AG10803 (cell line): ENCODE measurements around the gene ACAP1.

Experiments
- DNase-seq: peaks from one replicate; pipeline ENCODE4 v3.0.0; 2010; ENCODE audit warnings: low read depth
- H3K4me3 ChIP-seq: 2 replicates; pipeline ENCODE4 v1.5.1; 2011; ENCODE audit warnings: mild to moderate bottlenecking, low read length, control low read depth
- TF ChIP-seq, protein P1 (sequence below): conservative IDR thresholded peaks from 2 replicates; pipeline ENCODE4 v1.5.1; 2011; ENCODE audit warnings: mild to moderate bottlenecking, low read length, control low read depth, inconsistent platforms

Gene ACAP1

DNA sequence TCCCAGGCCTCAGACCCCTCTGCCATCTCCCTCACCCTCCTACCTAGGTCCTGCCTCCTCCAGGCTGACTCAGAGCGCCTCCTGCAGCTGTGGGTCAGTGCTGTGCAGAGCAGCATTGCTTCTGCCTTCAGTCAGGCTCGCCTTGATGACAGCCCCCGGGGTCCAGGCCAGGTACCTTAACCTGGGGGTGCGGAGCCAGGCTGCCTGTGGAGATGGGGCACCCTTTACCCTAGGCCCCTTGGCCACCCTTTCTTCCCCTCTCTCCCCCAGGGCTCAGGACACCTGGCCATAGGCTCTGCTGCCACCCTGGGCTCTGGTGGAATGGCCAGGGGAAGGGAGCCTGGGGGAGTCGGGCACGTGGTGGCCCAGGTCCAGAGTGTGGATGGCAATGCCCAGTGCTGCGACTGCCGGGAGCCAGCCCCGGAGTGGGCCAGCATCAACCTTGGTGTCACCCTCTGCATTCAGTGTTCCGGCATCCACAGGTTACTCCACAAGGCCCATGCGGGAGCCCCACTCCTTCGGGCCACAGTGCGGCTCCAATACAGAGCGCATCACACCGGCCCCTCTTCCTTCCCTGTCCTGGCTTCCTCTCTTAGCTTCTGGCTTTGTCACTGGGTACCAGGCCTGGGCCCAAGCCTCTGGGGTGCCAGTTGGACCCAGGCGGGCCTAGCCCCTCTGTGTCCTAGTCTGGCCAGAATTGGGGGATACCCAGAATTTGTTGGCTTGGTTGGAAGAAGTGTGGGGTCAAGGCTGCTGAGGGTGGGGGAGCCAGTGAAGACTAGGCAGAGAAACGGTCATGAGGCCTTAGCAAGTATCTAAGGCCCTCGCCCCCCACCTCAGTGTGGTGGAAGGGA, 10.7 kb downstream of the ACAP1 start:
- DNase-seq = no peak
- TF ChIP-seq, protein P1, sequence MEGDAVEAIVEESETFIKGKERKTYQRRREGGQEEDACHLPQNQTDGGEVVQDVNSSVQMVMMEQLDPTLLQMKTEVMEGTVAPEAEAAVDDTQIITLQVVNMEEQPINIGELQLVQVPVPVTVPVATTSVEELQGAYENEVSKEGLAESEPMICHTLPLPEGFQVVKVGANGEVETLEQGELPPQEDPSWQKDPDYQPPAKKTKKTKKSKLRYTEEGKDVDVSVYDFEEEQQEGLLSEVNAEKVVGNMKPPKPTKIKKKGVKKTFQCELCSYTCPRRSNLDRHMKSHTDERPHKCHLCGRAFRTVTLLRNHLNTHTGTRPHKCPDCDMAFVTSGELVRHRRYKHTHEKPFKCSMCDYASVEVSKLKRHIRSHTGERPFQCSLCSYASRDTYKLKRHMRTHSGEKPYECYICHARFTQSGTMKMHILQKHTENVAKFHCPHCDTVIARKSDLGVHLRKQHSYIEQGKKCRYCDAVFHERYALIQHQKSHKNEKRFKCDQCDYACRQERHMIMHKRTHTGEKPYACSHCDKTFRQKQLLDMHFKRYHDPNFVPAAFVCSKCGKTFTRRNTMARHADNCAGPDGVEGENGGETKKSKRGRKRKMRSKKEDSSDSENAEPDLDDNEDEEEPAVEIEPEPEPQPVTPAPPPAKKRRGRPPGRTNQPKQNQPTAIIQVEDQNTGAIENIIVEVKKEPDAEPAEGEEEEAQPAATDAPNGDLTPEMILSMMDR = no peak
- H3K4me3 ChIP-seq = no peak overlapping the region

DNA sequence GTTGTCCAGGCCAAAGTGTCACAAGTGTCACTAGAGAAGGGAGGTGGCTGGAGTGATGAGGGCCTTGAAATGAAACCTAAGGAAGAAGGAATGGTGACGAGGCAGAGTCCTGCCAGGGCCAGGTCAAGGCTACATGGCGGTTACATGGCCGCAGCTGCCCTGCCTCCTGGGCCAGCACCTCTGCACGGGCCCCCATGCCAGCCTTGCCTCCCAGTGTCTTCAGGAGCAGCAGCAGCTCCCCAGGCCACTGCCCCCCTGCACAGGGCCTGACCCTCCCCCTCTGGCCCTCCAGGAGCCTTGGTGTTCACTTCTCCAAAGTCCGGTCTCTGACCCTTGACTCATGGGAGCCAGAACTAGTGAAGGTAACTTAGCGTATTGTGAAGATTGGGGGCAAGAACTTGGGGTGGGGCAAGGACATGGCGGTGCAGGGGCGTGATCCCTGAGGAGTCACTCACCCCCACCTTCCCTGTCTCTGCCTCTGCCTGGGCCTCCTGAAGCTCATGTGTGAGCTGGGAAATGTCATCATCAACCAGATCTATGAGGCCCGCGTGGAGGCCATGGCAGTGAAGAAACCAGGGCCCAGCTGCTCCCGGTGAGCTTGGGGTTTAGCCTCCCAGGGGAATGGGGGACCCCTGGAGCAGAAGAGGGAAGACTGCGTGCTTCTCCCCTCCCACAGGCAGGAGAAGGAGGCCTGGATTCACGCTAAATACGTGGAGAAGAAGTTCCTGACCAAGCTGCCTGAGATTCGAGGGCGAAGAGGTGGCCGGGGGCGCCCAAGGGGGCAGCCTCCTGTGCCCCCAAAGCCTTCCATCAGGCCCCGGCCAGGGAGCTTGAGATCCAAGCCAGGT, 11.5 kb downstream of the ACAP1 start:
- DNase-seq = peak; percentile 31
- H3K4me3 ChIP-seq = no peak overlapping the region
- TF ChIP-seq, protein P1 = no peak

DNA sequence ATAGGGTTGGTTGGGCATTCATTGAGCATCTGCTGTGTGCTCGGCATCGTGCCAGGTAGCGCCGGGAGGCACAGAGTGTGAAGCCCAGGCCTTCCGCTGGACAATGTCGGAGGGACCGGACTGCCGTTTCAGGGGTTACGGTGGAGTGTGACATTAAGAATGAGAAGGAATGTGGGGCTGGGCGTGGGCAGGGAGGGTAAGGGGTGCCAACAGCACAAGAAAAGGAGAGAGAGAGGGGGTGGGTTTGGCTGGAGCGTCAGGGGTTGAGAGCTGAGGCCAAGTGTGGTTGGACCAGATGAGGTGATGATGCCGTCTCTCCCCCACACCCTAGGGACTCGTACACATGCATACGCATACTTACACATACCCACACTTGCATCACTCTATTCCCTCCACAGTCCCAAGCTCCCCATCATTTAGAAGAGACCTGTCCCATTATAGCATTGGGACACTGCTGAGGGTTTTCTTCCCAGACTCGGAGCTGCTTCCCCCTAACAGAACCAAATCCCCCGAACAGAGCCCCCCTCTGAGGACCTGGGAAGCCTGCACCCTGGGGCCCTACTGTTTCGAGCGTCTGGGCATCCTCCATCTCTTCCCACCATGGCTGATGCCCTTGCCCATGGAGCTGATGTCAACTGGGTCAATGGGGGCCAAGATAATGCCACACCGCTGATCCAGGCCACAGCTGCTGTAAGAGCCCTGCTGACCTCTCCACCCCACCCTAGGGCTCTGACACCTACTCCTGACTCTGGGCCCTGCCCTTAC, 12.3 kb downstream of the ACAP1 start:
- TF ChIP-seq, protein P1 = no peak
- peak overlapping the region; percentile 15; the same call in 1 of the 2 replicates for H3K4me3 ChIP-seq
- peak; percentile 82 for DNase-seq

DNA sequence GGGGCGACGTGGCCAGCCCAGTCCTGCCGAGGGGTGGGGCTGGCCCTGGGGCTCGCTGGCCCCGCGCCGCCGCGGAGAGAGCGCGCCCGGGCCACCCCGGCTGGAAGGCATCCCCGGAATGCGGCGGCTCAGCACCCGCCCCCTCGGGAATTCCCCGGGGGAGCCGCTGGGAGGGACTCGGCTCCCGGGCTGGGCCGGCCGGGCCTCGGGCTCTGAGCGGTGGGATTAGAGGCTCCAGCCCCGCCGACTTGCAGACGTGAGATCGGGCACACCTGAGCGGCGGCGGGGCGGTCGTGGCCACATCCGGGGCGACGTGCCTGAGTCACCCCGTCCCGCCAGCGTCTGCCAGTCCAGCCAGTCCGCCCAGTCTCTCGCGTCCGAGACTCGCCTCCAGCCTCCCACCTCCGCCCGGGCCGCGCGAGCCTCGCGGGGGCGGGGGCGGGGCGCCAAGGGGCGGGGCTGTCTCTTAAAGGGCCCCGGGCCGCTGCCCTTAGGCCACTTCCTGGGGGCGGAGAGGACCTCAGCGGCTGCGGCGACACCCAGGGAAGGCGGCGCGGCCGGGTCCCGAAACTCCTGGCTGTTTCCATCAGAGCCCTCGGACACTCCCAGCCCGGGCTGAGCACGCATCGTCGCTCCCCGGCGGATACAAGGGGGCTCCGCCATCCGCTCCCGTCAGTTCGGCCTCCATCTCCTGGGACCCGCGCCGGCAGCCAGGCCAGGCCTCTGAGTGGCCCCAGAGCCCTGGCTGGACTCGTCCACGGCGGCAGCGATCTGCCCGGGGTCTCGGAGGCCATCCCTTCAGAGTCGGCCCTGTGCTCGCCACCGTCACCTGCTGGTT, 15.6 kb downstream of the ACAP1 start, which contains the start of gene KCTD11:
Gene KCTD11 (plus strand): TSS at position 498 of the 838 bp plus-strand sequence.
- peak within 1 kb of the TSS; percentile 97 for H3K4me3 ChIP-seq
- TF ChIP-seq, protein P1 = no peak; the same call in 1 of the 2 replicates
- peak; percentile 92 for DNase-seq

DNA sequence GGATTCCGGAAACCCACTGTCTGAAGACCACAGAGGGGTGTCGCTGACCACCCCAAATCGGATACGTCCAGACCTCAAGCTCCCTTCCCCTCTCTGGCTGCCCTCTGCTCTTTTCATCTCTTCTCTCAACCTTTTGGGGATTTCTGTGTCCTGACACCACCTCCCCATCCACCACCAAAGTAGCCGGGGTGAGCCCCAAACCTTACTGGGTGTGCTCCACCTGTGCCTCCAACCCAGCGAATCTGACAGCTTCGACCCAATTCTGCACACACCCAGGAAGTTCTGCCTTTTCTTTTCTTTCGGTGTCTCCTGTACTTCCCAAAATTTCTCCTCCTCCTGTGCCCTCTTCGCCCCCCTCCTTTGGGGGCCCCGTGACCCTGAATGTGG, 16.2 kb downstream of the ACAP1 start:
- TF ChIP-seq, protein P1 = peak; percentile 64; the same call in 1 of the 2 replicates
- H3K4me3 ChIP-seq = peak overlapping the region; percentile 86
- DNase-seq = no peak
